H9 (cell line): ENCODE data around the gene MCEMP1. TPM values are rescaled to one million over a fixed set of nuclear protein-coding genes. Genes with fewer than 3 reads are reported as not detected.

Experiments used
- DNase-seq: peaks from one replicate; pipeline ENCODE4 v3.0.0-alpha.2; 2017
- H2AFZ ChIP-seq: one replicate; pipeline ENCODE4 v1.6.1; 2013; ENCODE audit warnings: mild to moderate bottlenecking, low read length, control low read depth, moderate library complexity
- H2AK5ac ChIP-seq: 2 replicates; pipeline ENCODE4 v1.6.1; 2013; ENCODE audit warnings: low read length, control low read depth, mixed read lengths; ENCODE audit not compliant: insufficient read length
- H2BK120ac ChIP-seq: one replicate; pipeline ENCODE4 v1.6.1; 2013; ENCODE audit warnings: low read depth, mild to moderate bottlenecking, low read length, control low read depth, inconsistent platforms; ENCODE audit not compliant: poor library complexity, severe bottlenecking
- H2BK12ac ChIP-seq: 2 replicates; pipeline ENCODE4 v1.6.1; 2013; ENCODE audit warnings: low read length, control low read depth, mixed read lengths, low read depth; ENCODE audit not compliant: insufficient read length
- H2BK15ac ChIP-seq: 2 replicates; pipeline ENCODE4 v1.6.1; 2013; ENCODE audit warnings: low read depth, low read length, control low read depth
- H2BK20ac ChIP-seq: one replicate; pipeline ENCODE4 v1.6.1; 2013; ENCODE audit warnings: low read depth, mild to moderate bottlenecking, low read length, control low read depth, inconsistent platforms; ENCODE audit not compliant: poor library complexity, severe bottlenecking
- H2BK5ac ChIP-seq: 2 replicates; pipeline ENCODE4 v1.6.1; 2013; ENCODE audit warnings: low read length, control low read depth, mixed read lengths; ENCODE audit not compliant: insufficient read length
- H3K14ac ChIP-seq: 2 replicates; pipeline ENCODE4 v1.6.1; 2013; ENCODE audit warnings: low read length, control low read depth; ENCODE audit not compliant: insufficient read depth
- H3K18ac ChIP-seq: 2 replicates; pipeline ENCODE4 v1.6.1; 2013; ENCODE audit warnings: low read depth, mild to moderate bottlenecking, mixed read lengths, low read length, control low read depth; ENCODE audit not compliant: insufficient read length
- H3K23ac ChIP-seq: 2 replicates; pipeline ENCODE4 v1.6.1; 2013; ENCODE audit warnings: low read length, control low read depth, mixed read lengths, low read depth; ENCODE audit not compliant: insufficient read length
- H3K23me2 ChIP-seq: 2 replicates; pipeline ENCODE4 v1.6.1; 2013; ENCODE audit warnings: low read depth, mild to moderate bottlenecking, mixed read lengths, low read length, control low read depth; ENCODE audit not compliant: insufficient read length, poor library complexity, severe bottlenecking
- H3K27ac ChIP-seq: 2 replicates; pipeline ENCODE4 v1.5.1; 2013; ENCODE audit warnings: low read length, control low read depth, mixed read lengths, low read depth; ENCODE audit not compliant: insufficient read length
- H3K27me3 ChIP-seq: 2 replicates; pipeline ENCODE4 v1.6.1; 2013; ENCODE audit warnings: low read length, control low read depth, inconsistent platforms; ENCODE audit not compliant: insufficient read depth
- H3K4ac ChIP-seq: 2 replicates; pipeline ENCODE4 v1.6.1; 2013; ENCODE audit warnings: low read depth, mild to moderate bottlenecking, control low read depth, inconsistent platforms, low read length, moderate library complexity
- H3K4me1 ChIP-seq: 2 replicates; pipeline ENCODE4 v1.6.1; 2013; ENCODE audit warnings: low read length, control low read depth, inconsistent platforms; ENCODE audit not compliant: insufficient read depth
- H3K4me2 ChIP-seq: 2 replicates; pipeline ENCODE4 v1.6.1; 2013; ENCODE audit warnings: low read length, control low read depth, mixed read lengths; ENCODE audit not compliant: insufficient read length, insufficient read depth
- H3K56ac ChIP-seq: 2 replicates; pipeline ENCODE4 v1.6.1; 2013; ENCODE audit warnings: low read depth, mild to moderate bottlenecking, mixed read lengths, low read length, control low read depth; ENCODE audit not compliant: insufficient read length
- H3K79me1 ChIP-seq: 2 replicates; pipeline ENCODE4 v1.6.1; 2013; ENCODE audit warnings: low read depth, mild to moderate bottlenecking, moderate library complexity, low read length, control low read depth, inconsistent platforms; ENCODE audit not compliant: insufficient read depth, poor library complexity, severe bottlenecking
- H3K79me2 ChIP-seq: 2 replicates; pipeline ENCODE4 v1.6.1; 2013; ENCODE audit warnings: low read length, control low read depth, inconsistent platforms; ENCODE audit not compliant: insufficient read depth
- H3K9ac ChIP-seq: 2 replicates; pipeline ENCODE4 v1.6.1; 2013; ENCODE audit warnings: low read length, control low read depth, mixed read lengths; ENCODE audit not compliant: insufficient read length; ENCODE audit errors: extremely low read depth
- H3K9me3 ChIP-seq: one replicate; pipeline ENCODE4 v1.6.1; 2013; ENCODE audit warnings: low read depth, low read length, inconsistent platforms; ENCODE audit not compliant: control insufficient read depth
- H3T11ph ChIP-seq: one replicate; pipeline ENCODE4 v1.6.1; 2013; ENCODE audit warnings: mild to moderate bottlenecking, low read length, control low read depth, inconsistent platforms
- H4K20me1 ChIP-seq: one replicate; pipeline ENCODE4 v1.6.1; 2013; ENCODE audit not compliant: control insufficient read depth, insufficient read length, insufficient read depth
- H4K5ac ChIP-seq: 2 replicates; pipeline ENCODE4 v1.6.1; 2013; ENCODE audit warnings: low read depth, mild to moderate bottlenecking, mixed read lengths, low read length, control low read depth; ENCODE audit not compliant: insufficient read length
- H4K8ac ChIP-seq: replicated peaks from 2 replicates; pipeline ENCODE4 v1.6.1; 2013; ENCODE audit warnings: low read length, control low read depth, mixed read lengths, low read depth; ENCODE audit not compliant: insufficient read length
- H4K91ac ChIP-seq: 2 replicates; pipeline ENCODE4 v1.6.1; 2013; ENCODE audit warnings: low read depth, mild to moderate bottlenecking, moderate library complexity, mixed read lengths, low read length, control low read depth; ENCODE audit not compliant: insufficient read length
- H3K27ac Mint-ChIP-seq, 3 experiments: 2 replicates in 2 of 3; 3 replicates in 1 of 3; pipeline ENCODE4 v1.8.0; 2020 to 2021; ENCODE audit warnings: mixed read lengths in 3 of 3, mild to moderate bottlenecking in 1 of 3, moderate library complexity in 1 of 3
- H3K27me3 Mint-ChIP-seq: 2 replicates; pipeline ENCODE4 v1.8.0; 2021; ENCODE audit warnings: low read depth, mild to moderate bottlenecking, moderate library complexity, mixed read lengths
- H3K36me3 Mint-ChIP-seq, 3 experiments: 2 replicates in 2 of 3; 3 replicates in 1 of 3; pipeline ENCODE4 v1.8.0; 2020 to 2021; ENCODE audit warnings: low read depth in 3 of 3, mixed read lengths in 3 of 3; ENCODE audit not compliant: insufficient read depth in 1 of 3
- H3K4me1 Mint-ChIP-seq, 2 experiments: 2 replicates each; pipeline ENCODE4 v1.8.0; 2020; ENCODE audit warnings: mixed read lengths in 2 of 2
- H3K4me3 Mint-ChIP-seq, 2 experiments: 2 replicates in 1 of 2; 3 replicates in 1 of 2; pipeline ENCODE4 v1.8.0; 2020 to 2021; ENCODE audit warnings: mild to moderate bottlenecking in 2 of 2, mixed read lengths in 2 of 2, moderate library complexity in 1 of 2
- H3K9me3 Mint-ChIP-seq, 2 experiments: 2 replicates in 1 of 2; 3 replicates in 1 of 2; pipeline ENCODE4 v1.8.0; 2020; ENCODE audit warnings: mild to moderate bottlenecking in 2 of 2, mixed read lengths in 2 of 2, moderate library complexity in 1 of 2
- CTCF ChIP-seq: fragments of 200-600 bp; sonication (generic); conservative IDR thresholded peaks from 3 replicates; pipeline ENCODE4 v1.8.0; 2021; ENCODE audit warnings: antibody characterized with exemption, mild to moderate bottlenecking
- WGBS: extraction: QIAGEN DNeasy Blood & Tissue Kit; methylation state at CpG from one replicate; pipeline ENCODE4 v1.1.7; 2013; ENCODE audit warnings: missing lambda C conversion rate, low lambda C conversion rate, mixed read lengths; ENCODE audit not compliant: insufficient read length; ENCODE audit errors: extremely low coverage; 5-methylcytosine and 5-hydroxymethylcytosine counted together
- total RNA-seq: library from RNA; stranded (reverse); gene quantifications from 2 replicates; pipeline ENCODE4 v1.2.1, GENCODE V29; 2021

The MCEMP1 gene
- total RNA-seq, 1 experiment from 2014 or later, result not detected

GRCh38 chr19:7720351-7720750, 43.5 kb downstream of the MCEMP1 start:
- H3K27me3 Mint-ChIP-seq, result peaks cover 50% of the 10 kb centered on the region
- Histone ChIP-seq H3K14ac (no peak overlapping the region), H3K27me3 (no peaks in the 10 kb centered on the region), H2BK120ac (no peak overlapping the region), H3K79me2 (no peaks in the 10 kb centered on the region), H3K23ac (no peak overlapping the region), H3K23me2 (no peaks in the 10 kb centered on the region), H2BK5ac (no peak overlapping the region), H4K5ac (no peak overlapping the region), H3K56ac (no peak overlapping the region), H2BK12ac (no peak overlapping the region), H2AFZ (no peak overlapping the region), H3T11ph (no peak overlapping the region), H3K79me1 (no peaks in the 10 kb centered on the region), H2AK5ac (no peak overlapping the region), H3K9me3 (no peaks in the 10 kb centered on the region), H3K18ac (no peak overlapping the region), H4K91ac (no peak overlapping the region), H3K4me1 (no peaks in the 10 kb centered on the region), H3K4ac (no peak overlapping the region), H3K4me2 (no peak overlapping the region), H2BK15ac (no peak overlapping the region), H4K8ac (no peak overlapping the region), H4K20me1 (no peaks in the 10 kb centered on the region), H3K27ac (no peak overlapping the region), H2BK20ac (no peak overlapping the region), H3K9ac (no peak overlapping the region)
- H3K4me3 Mint-ChIP-seq, result no peak overlapping the region
- DNase-seq, result no peak
- H3K27ac Mint-ChIP-seq, result no peak overlapping the region
- no peaks in the 10 kb centered on the region for H3K36me3 Mint-ChIP-seq
- peaks cover 3 to 5% of the 10 kb centered on the region in 2 experiments; a peak in 1 of 4 replicates for H3K4me1 Mint-ChIP-seq
- TF ChIP-seq CTCF, result no peak
- no CpG with 5 or more reads among the region's 6 CpGs for WGBS
- H3K9me3 Mint-ChIP-seq, result no peaks in the 10 kb centered on the region; a peak in 3 of 5 replicates
